Measurements from ENCODE around the gene CEACAM4.
"Not testable (repeated sequence)": the region's sequence is repeated elsewhere in the genome, so short reads cannot be mapped to it uniquely, and the experiment has no call there.

CEACAM4 gene

DNA sequence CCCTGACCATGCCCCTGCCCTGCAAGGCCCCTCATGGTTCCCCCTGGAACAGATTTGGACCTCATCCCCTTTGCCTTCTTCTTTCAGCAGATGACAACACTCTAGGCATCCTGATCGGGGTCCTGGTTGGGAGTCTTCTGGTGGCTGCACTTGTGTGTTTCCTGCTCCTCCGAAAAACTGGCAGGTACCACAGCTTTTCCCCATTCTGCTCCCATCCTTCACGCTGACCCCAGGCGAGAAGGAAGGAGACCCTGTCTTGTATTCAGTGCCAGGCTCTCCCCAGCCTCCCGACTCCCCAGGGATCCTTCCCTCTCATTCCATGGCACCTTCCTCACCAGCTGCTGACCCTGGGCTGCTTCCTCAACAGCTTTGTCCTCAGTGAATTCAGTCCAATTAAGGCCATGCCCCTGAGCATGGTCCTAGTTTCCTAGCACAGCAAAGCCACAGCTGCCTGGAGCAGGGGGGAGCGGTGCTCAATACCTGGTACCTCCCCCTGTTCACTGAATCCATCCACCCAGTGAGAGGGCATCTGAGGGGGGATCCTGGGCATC is 42.5 kb downstream of the CEACAM4 start:
- ChIA-PET POLR2A (ENCODE audit: low non-redundant PET) (no interaction called here), CTCF (no interaction called here)
- no peak for TF ChIP-seq CTCF (conservative IDR thresholded peaks at IDR 0.05; ENCODE audit: low read depth)
- no peak for DNase-seq (ENCODE audit: low spot score)
- no peak overlapping the region for H3K27ac ChIP-seq

- POLR2A ChIA-PET (ENCODE audit: low non-redundant PET); H3K27ac ChIP-seq; DNase-seq (ENCODE audit: low spot score): not testable (repeated sequence)
- CTCF ChIA-PET: interaction anchor here (0.5 to 0.6 kb wide), 2 partner anchors 14 to 213 kb away, joined by 3 to 4 read pairs; no protein-coding TSS in a partner anchor
Measured at GRCh38 chr19:41582577-41583182, 44.2 kb downstream of the CEACAM4 start.

- CTCF ChIA-PET; H3K27ac ChIP-seq; POLR2A ChIA-PET (ENCODE audit: low non-redundant PET); DNase-seq (ENCODE audit: low spot score): not testable (repeated sequence)
Measured at GRCh38 chr19:41581068-41581467, 45.8 kb downstream of the CEACAM4 start.

DNA sequence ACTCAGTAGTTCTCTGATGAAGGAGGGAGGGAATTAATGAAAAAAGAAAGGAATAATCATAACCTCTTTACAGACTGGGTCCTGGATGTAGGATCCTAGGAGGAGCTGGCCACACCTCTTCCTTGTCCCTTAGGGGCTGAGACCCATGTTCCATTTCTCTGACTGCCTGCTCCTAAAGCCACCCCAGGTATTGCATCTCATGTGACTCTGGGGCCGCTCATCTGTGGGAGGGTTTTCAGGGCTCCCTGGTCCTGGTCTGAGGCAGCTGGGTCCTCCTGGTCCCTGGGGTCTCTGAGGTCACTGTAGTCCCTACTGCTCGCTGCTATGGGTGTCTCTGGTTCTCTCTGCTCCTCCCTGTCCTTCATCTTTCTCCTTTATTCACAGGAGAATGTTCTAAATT is 48.0 kb downstream of the CEACAM4 start:
- no peak for TF ChIP-seq CTCF (conservative IDR thresholded peaks at IDR 0.05; ENCODE audit: low read depth)
- ChIA-PET CTCF (interaction anchor here (0.8 to 1.1 kb wide), 2 partner anchors 8 to 129 kb away, joined by 3 to 4 read pairs; no protein-coding TSS in a partner anchor), POLR2A (ENCODE audit: low non-redundant PET) (no interaction called here)

GRCh38 chr19:41577833-41578232 is 49.0 kb downstream of the CEACAM4 start:
- CTCF ChIA-PET: interaction anchor here (0.6 to 1.3 kb wide), 3 partner anchors 14 to 984 kb away, joined by 3 to 4 read pairs (median 3); no protein-coding TSS in a partner anchor
- DNase-seq (ENCODE audit: low spot score): no peak
- no peak for TF ChIP-seq CTCF (conservative IDR thresholded peaks at IDR 0.05; ENCODE audit: low read depth)

More for the DNA sequence above, 48.0 kb downstream of the CEACAM4 start:
- no peak for DNase-seq (ENCODE audit: low spot score)
- no peak overlapping the region for H3K27ac ChIP-seq

DNA sequence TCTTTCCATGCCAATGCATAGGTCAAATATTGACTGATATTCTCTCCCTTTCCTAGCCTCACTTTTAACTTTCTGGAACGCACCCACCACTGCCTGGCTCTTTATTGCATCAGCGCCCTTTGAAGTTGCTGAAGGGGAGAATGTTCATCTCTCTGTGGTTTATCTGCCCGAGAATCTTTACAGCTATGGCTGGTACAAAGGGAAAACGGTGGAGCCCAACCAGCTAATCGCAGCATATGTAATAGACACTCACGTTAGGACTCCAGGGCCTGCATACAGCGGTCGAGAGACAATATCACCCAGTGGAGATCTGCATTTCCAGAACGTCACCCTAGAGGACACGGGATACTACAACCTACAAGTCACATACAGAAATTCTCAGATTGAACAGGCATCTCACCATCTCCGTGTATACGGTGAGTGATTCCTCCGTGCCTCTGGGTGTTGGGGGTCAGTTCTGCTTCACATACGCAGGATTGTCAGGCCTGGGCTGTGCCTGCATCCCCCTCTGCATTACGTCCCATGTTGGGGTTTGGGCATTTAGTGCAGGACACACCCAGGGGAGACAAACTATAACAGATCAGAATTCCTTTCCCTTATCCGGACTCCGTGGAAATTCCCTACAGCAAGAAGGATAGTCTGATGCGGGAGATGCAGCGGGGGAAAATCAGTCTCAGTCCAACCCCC is 49.6 kb downstream of the CEACAM4 start:
- POLR2A ChIA-PET (ENCODE audit: low non-redundant PET): no interaction called here
- DNase-seq (ENCODE audit: low spot score): no peak
- CTCF ChIA-PET: interaction anchor here (0.6 to 1.3 kb wide), 2 partner anchors 14 to 126 kb away, joined by 3 read pairs; no protein-coding TSS in a partner anchor
- H3K27ac ChIP-seq: no peak overlapping the region
- TF ChIP-seq CTCF (conservative IDR thresholded peaks at IDR 0.05; ENCODE audit: low read depth): no peak

More at GRCh38 chr19:41577833-41578232, 49.0 kb downstream of the CEACAM4 start:
- H3K27ac ChIP-seq: no peak overlapping the region
- POLR2A ChIA-PET (ENCODE audit: low non-redundant PET): no interaction called here

- DNase-seq (ENCODE audit: low spot score): no peak
- POLR2A ChIA-PET (ENCODE audit: low non-redundant PET): no interaction called here
- TF ChIP-seq CTCF (conservative IDR thresholded peaks at IDR 0.05; ENCODE audit: low read depth): no peak
- no peak within 1 kb of the TSS for H3K27ac ChIP-seq
- CTCF ChIA-PET: interaction anchor here (0.9 to 1.3 kb wide), 3 partner anchors 12 to 127 kb away, joined by 3 to 4 read pairs (median 3); no protein-coding TSS in a partner anchor
Measured at GRCh38 chr19:41575998-41576397, 50.9 kb downstream of the CEACAM4 start, which contains the start of gene CEACAM21. CEACAM21 (plus strand) TSS chr19:41576166; CDS start chr19:41576275, 109 bp downstream.

Measured in RWPE1 (cell line).